HG03039 (cell line): ENCODE results near the gene PTPN9.
"Not testable (repeated sequence)": the region's sequence is repeated elsewhere in the genome, so short reads cannot be mapped to it uniquely, and the experiment has no call there.

ENCODE experiments used
- ATAC-seq: cut with Tn5 transposase; IDR thresholded peaks from one replicate; pipeline ENCODE4 v1.9.1; 2021; ENCODE audit warnings: mild to moderate bottlenecking, moderate library complexity; ENCODE audit not compliant: unreplicated experiment

Gene PTPN9

DNA sequence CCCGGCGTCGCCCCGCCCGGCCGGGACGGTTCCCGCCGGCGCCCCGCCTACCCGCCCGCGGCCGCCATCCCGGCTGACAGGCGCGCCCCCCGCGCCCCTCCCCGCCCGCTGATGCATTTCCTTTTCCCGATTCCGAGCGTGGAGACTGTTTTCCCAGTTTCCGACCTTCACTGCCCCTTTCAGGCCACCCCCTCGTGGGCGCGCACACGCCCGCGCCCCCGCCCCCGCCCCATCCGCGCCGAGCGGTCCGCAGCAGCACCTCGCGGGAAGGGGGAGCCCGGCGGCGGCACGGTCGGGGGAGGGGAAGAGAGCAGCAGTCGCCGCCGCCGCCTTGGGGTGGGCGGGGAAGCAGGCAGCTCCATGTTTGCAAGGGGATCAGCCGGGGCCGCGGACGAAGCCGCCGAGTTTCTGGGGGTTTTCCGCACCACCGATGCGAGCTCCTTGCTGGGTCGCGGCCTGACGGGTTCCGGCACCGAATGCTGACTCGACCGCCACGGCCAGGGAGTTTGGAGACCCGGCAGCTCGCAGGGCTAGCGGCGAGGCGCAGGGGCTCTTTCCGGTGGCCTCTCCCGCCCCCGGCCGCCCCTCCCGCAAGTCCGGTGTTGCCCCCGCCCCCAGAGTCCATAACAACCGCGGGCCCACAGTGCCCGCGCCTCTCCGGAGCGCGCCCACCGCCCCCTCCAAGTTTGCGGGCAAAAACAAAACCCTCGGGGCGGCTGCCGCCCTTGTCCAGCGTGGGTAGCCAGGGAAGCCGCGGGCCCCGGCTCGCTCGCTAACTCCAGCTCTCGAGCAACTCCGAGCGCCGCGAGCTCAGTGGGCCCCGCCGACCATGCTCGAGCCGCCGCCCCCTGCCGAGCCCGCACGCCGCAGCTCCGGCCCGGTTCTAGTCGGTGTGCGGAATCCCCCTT, 124.4 kb downstream of the PTPN9 start:
- ATAC-seq, result no peak

DNA sequence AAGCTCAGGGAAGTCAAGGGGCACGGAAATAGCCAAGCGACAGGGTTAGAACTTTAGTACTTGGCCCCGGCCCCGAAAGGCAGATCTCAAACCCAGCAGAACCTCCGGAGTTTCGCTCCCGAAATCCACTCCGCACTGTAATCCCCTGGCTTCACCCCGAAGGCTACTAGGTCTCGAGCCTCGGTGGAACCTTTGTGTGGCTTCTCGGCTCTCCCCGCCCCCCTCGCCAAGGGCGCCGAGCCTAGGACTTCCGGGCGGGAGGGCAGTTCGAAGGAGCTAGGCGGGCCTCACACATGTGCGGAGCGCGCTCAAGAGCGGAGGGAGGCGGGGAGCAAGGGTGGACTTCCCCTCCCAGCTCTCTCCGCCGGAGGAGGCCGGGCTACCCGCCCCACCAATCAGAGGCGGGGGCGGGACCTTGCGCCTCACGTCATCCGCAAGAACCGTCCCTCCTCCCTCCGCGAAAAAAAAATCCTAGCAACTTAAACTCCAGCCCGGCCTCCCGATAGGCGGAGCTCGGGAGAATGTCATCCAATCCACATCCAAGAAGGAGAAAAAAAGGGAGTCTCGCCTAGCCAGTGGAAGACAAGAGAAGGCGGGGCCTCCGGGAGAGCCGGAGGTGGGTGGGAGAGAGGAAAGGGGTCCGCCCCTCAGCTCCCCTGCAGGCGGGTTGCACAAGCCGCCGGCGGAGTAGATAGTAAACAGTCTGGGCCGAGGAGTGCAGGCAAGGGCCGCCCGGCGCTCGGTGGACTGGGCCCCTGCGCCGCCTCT, 125.2 kb downstream of the PTPN9 start:
- ATAC-seq, result peak; percentile 30

DNA sequence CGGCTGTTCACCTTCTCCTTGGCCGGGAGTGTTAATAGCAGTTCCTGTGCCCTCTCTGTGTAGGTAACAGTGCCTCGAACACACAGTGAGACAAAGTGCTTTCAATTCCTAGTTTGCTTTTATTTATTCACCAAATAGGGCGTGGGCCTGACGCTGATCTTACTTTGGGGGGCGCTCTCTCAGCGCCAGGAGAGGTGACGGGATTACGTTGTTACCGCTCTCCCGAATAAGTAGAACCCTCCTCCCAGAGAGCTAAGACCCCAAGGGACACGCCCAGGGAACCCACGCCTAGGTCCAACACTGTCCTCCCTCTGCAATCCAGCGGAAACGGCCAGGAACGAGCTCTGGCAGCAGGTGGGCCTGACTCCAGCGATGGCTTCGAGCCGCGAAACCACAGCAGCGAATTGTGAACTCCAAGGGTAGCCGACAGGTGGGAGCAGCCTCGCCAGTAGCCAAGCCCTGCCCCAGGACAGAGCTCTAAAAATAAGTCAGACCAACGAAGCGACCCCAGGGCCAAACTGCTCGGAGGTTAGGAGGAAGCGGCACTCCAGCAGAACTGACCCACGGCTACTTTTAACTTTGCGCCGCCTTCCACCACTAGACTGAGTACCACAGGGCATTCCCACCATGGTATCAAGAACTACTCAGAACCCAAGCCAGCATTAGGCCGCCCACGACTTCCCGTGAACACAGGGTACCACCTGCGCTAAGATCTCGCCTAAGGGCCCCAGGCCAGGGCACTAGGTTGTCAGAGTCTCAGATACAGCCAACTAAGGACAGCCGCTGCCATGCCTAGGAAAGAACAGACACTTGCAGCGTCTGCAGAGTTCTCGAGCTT, 126.0 kb downstream of the PTPN9 start:
- ATAC-seq, result no peak

DNA sequence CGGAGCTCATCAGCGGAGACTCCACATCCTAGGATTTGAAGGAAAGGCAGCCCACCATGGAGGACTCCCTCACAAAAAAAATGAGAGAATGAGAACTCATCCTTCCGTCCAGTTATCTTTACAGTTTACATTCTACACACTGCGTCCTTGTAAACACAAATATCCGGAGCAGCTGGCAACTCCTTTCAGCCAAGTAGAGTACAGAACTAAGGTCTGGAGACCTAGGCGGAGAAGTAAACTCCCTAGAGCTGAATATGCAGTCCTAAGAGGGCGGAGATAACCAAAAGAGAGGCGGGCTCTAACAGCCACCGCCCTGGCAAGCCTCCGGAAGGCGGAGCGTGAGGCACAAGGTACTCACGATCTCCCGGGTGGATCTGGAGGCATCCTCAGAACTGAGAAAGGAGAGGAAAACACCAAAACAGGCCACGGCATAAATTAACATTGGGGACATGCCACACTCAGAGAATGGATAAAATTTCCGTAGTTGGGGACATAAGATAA, 126.7 kb downstream of the PTPN9 start:
- no peak for ATAC-seq

DNA sequence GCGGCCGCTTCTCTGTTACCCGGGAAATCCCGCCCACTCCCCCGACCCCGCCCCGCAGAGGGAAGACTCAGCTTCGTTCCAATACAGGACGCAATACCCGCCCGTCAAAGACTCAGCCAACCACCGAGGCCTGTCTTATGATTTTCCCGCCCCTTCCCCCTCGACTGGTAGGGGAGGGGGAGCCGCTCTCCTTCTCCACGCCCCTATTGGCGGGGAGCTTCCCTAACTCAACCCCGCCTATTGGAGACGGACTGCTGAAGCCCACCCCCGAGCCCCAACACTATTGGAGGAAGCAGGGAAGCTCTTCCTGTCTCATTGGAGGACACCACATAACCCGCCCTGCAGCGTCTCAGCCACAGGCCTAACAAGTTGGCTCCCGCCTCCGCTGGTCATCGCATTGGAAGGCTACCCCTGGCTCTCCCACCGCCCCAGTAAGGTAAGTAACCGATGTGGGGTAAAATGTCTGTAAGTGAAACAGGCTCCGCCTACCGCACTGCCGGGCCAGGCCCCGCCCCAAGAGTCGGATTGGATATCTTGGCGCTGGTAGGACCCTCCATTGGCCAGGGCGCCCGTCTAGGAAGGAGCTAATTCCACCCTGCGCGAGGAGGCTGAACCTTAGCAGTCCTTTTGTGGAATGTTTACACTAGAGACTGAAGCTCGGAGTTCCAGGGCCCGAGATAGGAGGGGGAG, 127.3 kb downstream of the PTPN9 start, which contains the start of gene SIN3A:
Gene SIN3A, minus strand, starts transcription at position 17 of the 690 bp plus-strand sequence. CDS start 21,315 bp downstream, outside the sequence.
- ATAC-seq, result peak; percentile 30

DNA sequence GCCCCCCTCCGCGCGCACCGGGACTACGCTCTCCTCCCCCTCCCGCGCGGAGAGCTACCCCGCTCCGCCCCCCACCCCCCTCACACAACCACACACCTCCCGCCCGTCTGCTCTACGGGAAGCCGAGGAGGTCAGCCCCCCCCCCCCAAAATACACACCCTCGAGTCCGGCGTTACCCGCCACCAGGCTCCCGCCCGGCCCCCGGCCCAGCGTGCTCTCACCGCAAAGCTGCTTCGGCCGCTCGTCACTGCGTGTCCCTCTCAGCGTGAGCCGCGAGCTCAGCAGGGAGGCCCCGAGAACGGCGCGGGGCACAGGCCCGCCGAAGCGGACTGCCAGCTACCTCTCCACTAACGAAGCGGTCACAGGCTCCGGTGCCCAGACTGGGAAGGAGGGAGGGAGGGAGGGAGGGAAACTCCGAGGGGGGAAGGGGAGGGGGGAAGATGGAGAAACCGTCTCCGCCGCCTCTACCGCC, 127.9 kb downstream of the PTPN9 start:
- ATAC-seq, result no peak

DNA sequence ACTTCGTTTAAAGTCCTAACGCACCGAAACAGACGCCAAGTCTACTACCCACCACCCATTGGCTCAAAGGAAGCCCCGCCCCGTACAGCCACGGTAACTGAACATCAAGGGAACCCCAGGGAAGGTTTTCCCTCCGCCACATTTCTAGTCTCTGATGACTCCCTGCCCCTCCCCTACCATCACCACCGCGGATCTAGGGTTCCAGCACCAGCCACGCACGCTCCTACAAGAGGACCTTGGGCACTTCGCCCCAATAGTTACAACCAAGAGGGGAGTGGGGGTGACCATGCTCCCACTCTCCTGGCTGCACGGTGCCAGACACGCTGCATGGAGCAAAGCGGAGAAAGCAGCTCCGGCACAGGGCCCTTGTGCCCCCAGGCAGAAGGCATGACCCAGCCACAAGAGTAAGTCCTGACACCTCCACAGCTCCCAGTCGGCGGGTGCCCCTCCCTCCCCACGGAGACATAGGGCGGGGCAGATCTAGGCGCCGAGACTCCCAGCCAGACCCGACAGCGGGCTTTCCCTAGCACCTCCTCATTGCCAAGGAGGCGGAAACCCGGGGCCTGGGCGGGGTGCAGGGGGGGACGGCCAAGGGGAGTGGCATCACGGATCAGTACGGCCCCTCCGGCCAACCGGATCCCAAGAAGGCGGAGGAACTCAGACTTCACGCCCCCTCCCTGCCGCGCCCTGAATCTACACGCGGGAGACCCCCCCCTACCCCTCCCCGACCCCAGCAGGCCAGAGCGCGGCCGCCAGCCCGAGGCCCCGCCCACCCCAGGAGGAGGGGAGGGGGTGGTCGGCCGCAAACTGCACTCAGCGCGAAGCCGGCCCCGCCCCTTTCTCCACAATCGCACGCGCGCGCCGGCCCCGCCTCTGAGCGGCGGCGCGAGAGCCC, 128.6 kb downstream of the PTPN9 start:
- peak; percentile 20 for ATAC-seq

DNA sequence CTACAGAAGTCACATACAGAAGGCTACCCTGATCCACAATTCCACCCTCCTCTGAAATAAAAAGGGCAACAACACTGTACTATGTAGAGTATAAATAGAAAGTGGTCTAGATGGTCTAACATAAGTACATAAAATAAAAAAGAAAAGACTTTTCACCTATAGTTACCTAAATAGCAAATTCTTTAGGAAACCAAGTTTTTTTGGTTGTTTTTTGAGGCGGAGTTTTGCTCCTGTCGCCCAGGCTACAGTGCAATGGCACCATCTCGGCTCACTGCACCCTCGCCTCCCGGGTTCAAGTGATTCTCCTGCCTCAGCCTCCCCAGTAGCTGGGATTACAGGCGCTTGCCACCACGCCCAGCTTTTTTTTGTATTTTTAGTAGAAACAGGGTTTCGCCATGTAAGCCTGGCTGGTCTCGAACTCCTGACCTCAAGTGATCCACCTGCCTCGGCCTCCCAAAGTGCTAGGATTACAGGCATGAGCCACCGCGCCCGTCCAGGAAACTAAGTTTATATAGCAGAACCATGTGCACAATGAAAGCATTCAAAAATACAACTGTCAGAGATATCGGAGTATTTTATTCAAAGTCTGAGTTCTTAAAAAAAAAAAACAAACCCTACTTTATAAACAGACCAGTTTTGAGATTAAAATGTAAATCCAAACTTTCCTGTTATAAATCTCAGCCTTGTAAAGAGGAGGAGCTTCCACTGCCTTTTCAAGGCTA, 129.4 kb downstream of the PTPN9 start:
- no peak for ATAC-seq

DNA sequence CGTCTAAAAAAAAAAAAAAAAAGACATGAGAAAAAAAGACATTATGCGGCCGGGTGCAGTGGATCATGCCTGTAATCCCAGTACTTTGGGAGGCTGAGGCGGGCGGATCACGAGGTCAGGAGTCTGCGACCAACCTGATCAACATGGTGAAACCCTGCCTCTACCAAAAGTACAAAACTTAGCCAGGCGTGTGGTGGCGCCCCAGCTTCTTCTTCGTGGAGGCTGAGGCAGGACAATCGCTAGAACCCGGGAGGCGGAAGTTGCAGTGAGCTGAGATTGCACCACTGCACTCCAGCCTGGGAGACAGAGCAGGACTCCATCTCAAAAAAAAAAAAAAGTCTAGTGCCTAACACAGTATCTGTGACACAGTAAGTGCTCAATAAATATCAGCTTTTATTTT, 130.9 kb downstream of the PTPN9 start:
- not testable (repeated sequence) for ATAC-seq

DNA sequence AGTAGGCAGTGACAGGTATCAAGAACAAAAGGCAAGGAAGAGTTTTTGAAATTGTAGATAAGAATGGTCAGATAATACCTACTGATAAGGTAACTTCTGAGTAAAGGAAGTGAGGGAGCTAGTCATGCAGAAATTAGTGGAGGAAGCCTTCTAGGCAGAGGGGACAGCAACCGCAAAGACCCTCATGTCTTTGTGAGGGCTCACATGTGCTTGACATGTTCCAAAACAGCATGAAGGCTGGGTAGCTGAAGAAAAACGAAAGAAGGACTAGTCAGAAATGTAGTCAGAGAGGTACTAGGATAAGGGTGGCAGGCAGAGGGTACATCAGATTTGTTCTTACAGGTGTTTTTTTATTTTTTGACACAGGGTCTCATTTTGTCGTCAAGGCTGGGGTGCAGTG, 133.0 kb downstream of the PTPN9 start:
- no peak for ATAC-seq

DNA sequence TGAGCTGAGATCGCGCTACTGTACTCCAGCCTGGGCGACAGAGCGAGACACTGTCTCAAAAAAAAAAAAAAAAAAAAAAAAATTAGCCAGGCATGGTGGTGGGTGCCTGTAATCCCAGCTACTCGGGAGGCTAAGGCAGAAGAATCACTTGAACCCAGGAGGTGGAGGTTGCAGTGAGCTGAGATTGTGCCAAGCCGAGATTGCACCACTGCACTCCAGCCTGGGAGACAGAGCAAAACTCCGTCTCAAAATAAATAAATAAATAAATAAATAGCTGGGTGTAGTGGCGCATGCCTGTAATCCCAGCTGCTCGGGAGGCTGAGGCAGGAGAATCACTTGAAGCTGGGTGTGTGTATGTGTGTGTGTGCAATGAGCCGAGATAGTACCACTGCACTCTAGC, 133.8 kb downstream of the PTPN9 start:
- not testable (repeated sequence) for ATAC-seq

DNA sequence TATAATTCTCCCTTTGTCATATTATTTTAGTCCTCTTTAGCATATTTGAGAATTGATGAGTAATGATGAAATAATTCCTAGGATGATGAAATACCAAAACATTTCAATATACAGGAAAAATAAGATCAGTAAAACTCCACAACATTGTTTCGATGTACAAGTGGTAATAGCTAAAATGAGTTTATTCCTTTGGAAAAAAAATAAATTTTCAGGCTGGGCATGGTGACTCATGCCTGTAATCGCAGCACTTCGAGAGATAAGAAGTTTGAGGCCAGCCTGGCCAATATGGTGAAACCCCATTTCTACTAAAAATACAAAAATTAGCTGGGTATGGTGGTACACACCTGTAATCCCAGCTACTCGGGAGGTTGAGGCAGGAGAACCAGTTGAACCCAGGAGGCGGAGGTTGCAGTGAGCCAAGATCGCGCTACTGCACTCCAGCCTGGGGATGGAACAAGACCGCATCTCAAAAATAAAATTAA, 135.1 kb downstream of the PTPN9 start:
- ATAC-seq, result not testable (repeated sequence)

DNA sequence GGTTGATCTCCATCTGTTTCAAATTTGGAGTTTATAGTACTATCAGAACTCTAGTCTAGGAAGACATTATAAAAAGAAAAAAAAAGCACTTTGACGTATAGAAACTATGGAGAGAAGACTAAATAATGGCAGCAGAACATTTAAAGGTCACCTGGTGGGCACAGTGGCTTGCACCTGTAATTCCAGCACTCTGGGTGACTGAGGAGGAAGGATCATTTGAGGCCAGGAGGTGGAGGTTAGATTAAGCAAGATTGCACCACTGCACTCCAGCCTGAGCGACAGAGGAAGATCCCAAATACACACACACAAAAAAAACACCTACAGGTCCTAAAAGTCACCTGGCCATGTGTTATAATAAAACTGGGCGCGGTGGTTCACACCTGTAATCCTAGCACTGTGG, 141.4 kb downstream of the PTPN9 start:
- ATAC-seq, result no peak

DNA sequence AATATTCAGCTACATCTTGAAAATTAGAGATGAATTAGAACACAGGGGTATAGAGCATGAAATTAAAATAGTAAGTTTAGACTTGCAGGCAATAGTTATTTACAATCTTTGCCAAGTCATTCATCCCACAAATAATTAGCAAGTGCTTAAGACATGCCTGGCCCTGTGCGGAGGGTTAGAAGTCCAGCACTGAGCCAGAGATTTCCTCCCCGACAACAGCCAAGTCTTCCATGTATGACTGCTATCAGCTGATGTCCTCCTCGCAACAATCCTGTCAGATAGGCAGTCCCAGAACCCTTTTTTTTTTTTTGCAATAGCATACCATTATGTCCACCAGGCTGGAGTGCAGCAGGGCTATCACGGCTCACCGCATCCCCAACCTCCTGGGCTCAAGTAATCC, 142.2 kb downstream of the PTPN9 start:
- no peak for ATAC-seq

DNA sequence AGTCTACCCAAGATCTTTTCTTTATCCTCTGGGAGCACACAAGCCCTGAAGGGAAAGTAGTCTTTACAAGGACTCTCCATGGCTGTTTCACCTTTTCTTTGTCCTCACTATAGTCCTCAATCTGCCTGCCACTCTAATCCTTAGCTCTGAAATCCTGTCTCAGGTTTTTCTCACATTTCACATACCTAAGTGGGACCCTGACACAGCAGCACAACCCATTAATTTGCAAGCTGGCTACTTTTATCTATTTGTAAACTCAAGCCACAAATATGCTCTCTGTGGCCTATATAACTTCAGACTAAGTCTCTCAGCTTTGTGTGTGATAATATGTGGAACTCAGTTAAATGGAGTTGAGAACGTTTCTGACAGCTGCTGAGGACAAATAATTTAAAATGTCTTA, 147.4 kb downstream of the PTPN9 start:
- no peak for ATAC-seq

DNA sequence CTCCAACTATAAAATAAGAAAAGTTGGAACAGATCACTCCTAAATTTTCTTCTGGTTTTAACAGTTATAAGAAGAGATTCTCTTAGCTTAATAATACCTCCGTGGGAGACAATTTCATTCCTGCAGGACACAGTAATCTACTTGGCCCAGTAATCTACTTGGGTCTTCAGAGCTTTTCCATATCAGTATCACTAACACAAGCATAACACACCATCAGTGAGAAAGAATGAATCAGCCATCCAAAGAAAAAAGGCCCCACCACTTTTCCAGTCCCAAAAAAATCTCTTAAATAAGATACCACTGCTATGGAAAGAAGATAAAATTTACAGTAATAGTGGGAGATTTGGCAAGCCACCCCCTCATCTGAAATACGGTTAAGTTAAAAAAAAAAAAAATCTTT, 147.8 kb downstream of the PTPN9 start:
- ATAC-seq, result no peak

DNA sequence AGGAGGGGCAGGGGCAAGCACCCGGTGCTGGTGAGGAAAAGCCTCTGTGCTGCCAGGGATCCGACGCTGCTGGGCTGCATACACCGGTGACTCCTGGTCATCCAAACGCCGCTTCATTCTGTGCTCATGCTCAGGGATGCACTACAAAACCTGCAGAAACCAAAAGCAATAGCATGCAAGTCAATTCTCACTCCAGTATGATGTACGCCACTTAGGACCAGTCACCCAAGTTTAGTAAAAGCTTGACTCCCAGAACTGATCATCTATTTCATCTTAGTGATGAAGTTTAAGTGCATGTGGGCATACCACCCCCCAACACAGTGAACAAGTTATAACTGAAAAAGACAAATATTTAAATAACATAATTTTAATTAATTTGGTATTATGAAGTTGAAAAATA, 148.9 kb downstream of the PTPN9 start:
- no peak for ATAC-seq

DNA sequence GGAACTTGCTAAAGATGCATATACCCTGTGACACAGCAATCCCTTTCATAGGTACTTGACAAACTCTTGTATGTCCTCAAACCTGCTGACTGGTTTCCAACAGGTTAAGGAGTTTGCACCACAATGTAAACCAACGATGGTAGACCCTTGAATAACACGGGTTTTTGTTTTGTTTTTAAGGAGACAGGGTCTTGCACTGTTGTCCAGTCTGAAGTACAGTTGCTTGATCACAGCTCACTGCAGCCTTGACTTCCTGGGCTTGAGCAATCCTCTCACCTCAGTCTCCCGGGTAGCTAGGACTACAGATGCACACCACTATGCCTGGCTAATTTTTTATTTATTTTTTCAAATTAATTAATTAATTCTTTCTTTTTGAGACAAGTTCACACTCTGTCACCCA, 151.0 kb downstream of the PTPN9 start:
- ATAC-seq, result no peak
